A549 treated with dexamethasone at 1 μM for 4 hours (cell line): ENCODE data around the gene OR6C3. TPM values are rescaled to one million over a fixed set of nuclear protein-coding genes. Genes with fewer than 3 reads are reported as not detected.

Source experiments
- total RNA-seq: library from RNA; stranded (reverse); fragments of 200-300 nt; extraction: Qiagen RNA extraction; gene quantifications from 5 replicates; pipeline ENCODE4 v1.2.3, GENCODE V29; 2022

Gene OR6C3
- total RNA-seq, result not detected in 5 replicates

GRCh38 chr12:55330446-55330845 is at the start of gene OR6C3:
OR6C3 (plus strand) TSS chr12:55330746; CDS start chr12:55331701, 955 bp downstream.

GRCh38 chr12:55296469-55296868 is 34.1 kb upstream of the OR6C3 start, which contains the start of gene OR6C6:
OR6C6 (minus strand) TSS chr12:55296569; CDS start chr12:55295232, 1,337 bp downstream.

GRCh38 chr12:55314043-55314442 is 16.5 kb upstream of the OR6C3 start, which contains the start of gene OR6C1:
OR6C1 (plus strand) TSS chr12:55314343; CDS start chr12:55320600, 6,257 bp downstream.

GRCh38 chr12:55362675-55363074 is 32.1 kb downstream of the OR6C3 start, which contains the start of gene OR6C75:
OR6C75 (plus strand) TSS chr12:55362975; CDS start chr12:55365111, 2,136 bp downstream.

Other genes starting within 250 kb of the OR6C3 start
- gene OR9K2, start 204.3 kb upstream of the OR6C3 start, total RNA-seq, result not detected in 5 replicates
- not detected in 5 replicates for gene OR10A7, start 109.7 kb upstream of the OR6C3 start, total RNA-seq
- not detected in 5 replicates for gene OR6C74, start 86.1 kb upstream of the OR6C3 start, total RNA-seq
- not detected in 5 replicates for gene OR6C6, start 34.2 kb upstream of the OR6C3 start, total RNA-seq
- gene OR6C1, start 16.4 kb upstream of the OR6C3 start, total RNA-seq, result not detected in 5 replicates
- not detected in 5 replicates for gene OR6C75, start 32.2 kb downstream of the OR6C3 start, total RNA-seq
- gene OR6C65, start 69.8 kb downstream of the OR6C3 start, total RNA-seq, result not detected in 5 replicates
- not detected in 5 replicates for gene OR6C76, start 95.5 kb downstream of the OR6C3 start, total RNA-seq
- gene OR6C2, start 113.3 kb downstream of the OR6C3 start, total RNA-seq, result not detected in 5 replicates
- not detected in 5 replicates for gene OR6C70, start 139.4 kb downstream of the OR6C3 start, total RNA-seq
- not detected in 5 replicates for gene OR6C68, start 161.6 kb downstream of the OR6C3 start, total RNA-seq
- gene OR6C4, start 218.9 kb downstream of the OR6C3 start, total RNA-seq, result not detected in 5 replicates
- not detected in 5 replicates for gene OR2AP1, start 241.7 kb downstream of the OR6C3 start, total RNA-seq